ENCODE measurements around the gene METTL25B.
A peak's percentile ranks its signal among the peaks of the same experiment; 100 is the strongest.

METTL25B gene

GRCh38 chr1:156749419-156750118, 21.3 kb downstream of the METTL25B start:
- no peak for DNase-seq (ENCODE audit: low read depth)
- no peak for TF ChIP-seq CTCF (IDR thresholded peaks at IDR 0.05; ENCODE audit: low read depth, low read length, missing control alignments)
- H3K4me3 ChIP-seq (ENCODE audit: low read depth, low read length) = peak overlapping the region; percentile 98

DNA sequence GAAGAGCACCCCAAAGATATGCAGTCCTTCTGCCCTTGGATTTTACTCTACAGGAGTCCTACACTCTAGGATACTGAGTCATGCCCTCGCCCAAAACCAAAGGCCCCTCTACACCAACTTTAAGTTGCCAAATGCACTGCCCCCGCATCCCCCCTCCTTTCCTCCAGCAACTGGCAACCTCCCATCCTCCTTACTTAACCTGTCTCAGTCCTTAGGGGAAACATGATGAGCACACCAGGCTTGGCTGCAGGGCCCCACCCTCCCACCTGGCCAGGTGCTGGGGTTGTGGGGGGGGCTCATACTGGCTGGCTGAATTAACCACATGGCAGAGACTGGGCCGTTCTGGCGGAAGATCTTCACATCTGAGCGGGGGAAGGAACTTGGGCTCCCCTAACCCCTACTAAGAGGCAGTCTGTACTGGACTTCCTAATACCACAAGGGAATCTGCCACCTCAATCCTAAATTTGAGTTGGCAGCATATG, 22.0 kb downstream of the METTL25B start:
- no peak for TF ChIP-seq CTCF (IDR thresholded peaks at IDR 0.05; ENCODE audit: low read depth, low read length, missing control alignments)
- peak overlapping the region; percentile 98 for H3K4me3 ChIP-seq (ENCODE audit: low read depth, low read length)
- no peak for DNase-seq (ENCODE audit: low read depth)

DNA sequence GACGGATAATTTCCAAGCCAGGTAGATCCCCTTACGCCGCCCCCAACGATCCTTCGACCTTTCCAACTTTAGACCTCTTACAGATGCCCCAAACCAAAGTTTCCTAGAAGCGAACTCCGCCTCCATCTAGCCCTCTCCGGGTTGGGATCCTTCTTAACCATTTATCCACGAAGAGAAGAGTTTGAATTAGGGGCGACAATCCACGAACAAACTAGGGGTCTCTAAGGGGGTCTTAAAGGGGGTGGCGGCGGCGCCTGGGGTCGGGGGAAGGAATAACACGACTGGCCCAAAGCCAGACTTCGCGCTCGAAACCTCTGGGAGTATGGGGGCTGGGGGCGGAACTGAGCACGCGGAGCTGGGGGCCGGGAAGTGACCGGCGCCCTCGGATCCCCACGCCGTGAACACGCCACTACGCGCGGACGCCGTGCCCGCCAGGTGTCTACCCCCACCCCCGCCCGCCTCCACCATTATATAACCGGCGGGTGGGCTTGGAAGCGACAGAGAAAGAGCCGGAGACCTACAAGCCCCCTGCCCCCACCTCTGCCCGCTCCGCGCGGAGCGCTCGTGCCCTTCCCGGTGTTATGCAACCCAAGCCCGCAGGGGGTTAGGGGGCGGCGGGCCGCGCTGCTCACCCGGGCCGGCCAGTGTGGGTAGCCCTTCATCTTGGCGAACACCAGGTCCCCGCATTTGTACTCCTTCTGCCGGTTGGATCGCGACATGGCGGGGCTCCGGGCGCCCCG, 22.6 kb downstream of the METTL25B start:
- TF ChIP-seq CTCF (IDR thresholded peaks at IDR 0.05; ENCODE audit: low read depth, low read length, missing control alignments) = no peak
- peak overlapping the region; percentile 98 for H3K4me3 ChIP-seq (ENCODE audit: low read depth, low read length)
- no peak for DNase-seq (ENCODE audit: low read depth)

GRCh38 chr1:156751451-156751756, 23.1 kb downstream of the METTL25B start, which contains the start of gene HDGF:
Gene HDGF (minus strand): TSS chr1:156751675. CDS start chr1:156751429, 246 bp downstream.
- H3K4me3 ChIP-seq (ENCODE audit: low read depth, low read length) = peak within 1 kb of the TSS; percentile 98
- no peak for DNase-seq (ENCODE audit: low read depth)
- no peak for TF ChIP-seq CTCF (IDR thresholded peaks at IDR 0.05; ENCODE audit: low read depth, low read length, missing control alignments)

GRCh38 chr1:156751757-156752481, 23.6 kb downstream of the METTL25B start:
- peak; percentile 87 for DNase-seq (ENCODE audit: low read depth)
- peak overlapping the region; percentile 98 for H3K4me3 ChIP-seq (ENCODE audit: low read depth, low read length)
- no peak for TF ChIP-seq CTCF (IDR thresholded peaks at IDR 0.05; ENCODE audit: low read depth, low read length, missing control alignments)

- H3K4me3 ChIP-seq (ENCODE audit: low read depth, low read length) = peak overlapping the region; percentile 98
- no peak for TF ChIP-seq CTCF (IDR thresholded peaks at IDR 0.05; ENCODE audit: low read depth, low read length, missing control alignments)
- DNase-seq (ENCODE audit: low read depth) = no peak
Observed at GRCh38 chr1:156752843-156753482, 24.7 kb downstream of the METTL25B start.
